Retinal pigment epithelial cell (primary cell): ENCODE measurements around the gene TFF3.

Experiments
- DNase-seq: peaks from one replicate; pipeline ENCODE4 v3.0.0-alpha.2; 2010; ENCODE audit warnings: low read depth
- H3K4me3 ChIP-seq: 2 replicates; pipeline ENCODE4 v1.5.1; 2011; ENCODE audit warnings: mild to moderate bottlenecking, low read length, control low read depth, moderate library complexity
- CTCF ChIP-seq: conservative IDR thresholded peaks from 2 replicates; pipeline ENCODE4 v1.5.1; 2011; ENCODE audit warnings: low read depth, low read length, control low read depth, inconsistent platforms

The TFF3 gene

GRCh38 chr21:42351626-42352440 lies 36.6 kb upstream of the TFF3 start:
- H3K4me3 ChIP-seq: no peak overlapping the region
- TF ChIP-seq CTCF: no peak
- no peak for DNase-seq

- no peak for DNase-seq
- no peak for TF ChIP-seq CTCF
- no peak within 1 kb of the TSS for H3K4me3 ChIP-seq
Observed at GRCh38 chr21:42350927-42351426, 35.8 kb upstream of the TFF3 start, which contains the start of gene TFF2. Gene TFF2 (minus strand): TSS chr21:42350994. CDS start chr21:42350957, 37 bp downstream.

- DNase-seq: no peak
- no peak for TF ChIP-seq CTCF
- H3K4me3 ChIP-seq: no peak overlapping the region
Observed at GRCh38 chr21:42350318-42350910, 35.2 kb upstream of the TFF3 start.

GRCh38 chr21:42349420-42350317 lies 34.5 kb upstream of the TFF3 start:
- no peak for TF ChIP-seq CTCF
- DNase-seq: no peak
- H3K4me3 ChIP-seq: no peak overlapping the region

GRCh38 chr21:42348762-42349161 lies 33.6 kb upstream of the TFF3 start:
- no peak for TF ChIP-seq CTCF
- DNase-seq: no peak
- no peak overlapping the region for H3K4me3 ChIP-seq

- no peak for TF ChIP-seq CTCF
- no peak for DNase-seq
- H3K4me3 ChIP-seq: no peak overlapping the region
Observed at GRCh38 chr21:42347601-42348327, 32.6 kb upstream of the TFF3 start.
